RWPE2 (cell line): ENCODE measurements around the gene FBXL17.

ENCODE experiments used
- ATAC-seq: fragments of 200-7000 bp; cut with Tn5 transposase; 3 replicates; pipeline ENCODE4 v1.9.1; 2021; ENCODE audit warnings: low read depth
- DNase-seq: peaks from one replicate; pipeline ENCODE4 v3.0.0-alpha.2; 2020; ENCODE audit warnings: low spot score
- H3K27ac ChIP-seq: fragments of 450-650 bp; 2 replicates; pipeline ENCODE4 v1.5.1; 2017; ENCODE audit warnings: mild to moderate bottlenecking; ENCODE audit not compliant: poor library complexity, severe bottlenecking
- H3K27me3 ChIP-seq: fragments of 250-450 bp; sonication (Bioruptor Pico); 2 replicates; pipeline ENCODE4 v1.5.1; 2021; ENCODE audit warnings: mild to moderate bottlenecking, moderate library complexity; ENCODE audit not compliant: insufficient read depth, poor library complexity, severe bottlenecking
- H3K36me3 ChIP-seq: fragments of 250-450 bp; sonication (Bioruptor Pico); 2 replicates; pipeline ENCODE4 v1.5.1; 2020; ENCODE audit warnings: low read depth, mild to moderate bottlenecking, moderate library complexity
- H3K4me1 ChIP-seq: fragments of 250-450 bp; sonication (Bioruptor Pico); 2 replicates; pipeline ENCODE4 v1.5.1; 2021; ENCODE audit warnings: mild to moderate bottlenecking, moderate library complexity; ENCODE audit not compliant: insufficient read depth, poor library complexity, severe bottlenecking
- H3K4me3 ChIP-seq: fragments of 250-450 bp; sonication (Bioruptor Pico); 2 replicates; pipeline ENCODE4 v1.5.1; 2021; ENCODE audit warnings: mild to moderate bottlenecking, moderate library complexity; ENCODE audit not compliant: severe bottlenecking
- H3K9me3 ChIP-seq: fragments of 250-450 bp; sonication (Bioruptor Pico); 2 replicates; pipeline ENCODE4 v1.5.1; 2021; ENCODE audit warnings: mild to moderate bottlenecking, moderate library complexity; ENCODE audit not compliant: severe bottlenecking
- CTCF ChIP-seq: fragments of 450-650 bp; IDR thresholded peaks from one replicate; pipeline ENCODE4 v1.5.1; 2017; ENCODE audit warnings: mild to moderate bottlenecking, moderate library complexity; ENCODE audit not compliant: poor library complexity, severe bottlenecking

FBXL17 gene

DNA sequence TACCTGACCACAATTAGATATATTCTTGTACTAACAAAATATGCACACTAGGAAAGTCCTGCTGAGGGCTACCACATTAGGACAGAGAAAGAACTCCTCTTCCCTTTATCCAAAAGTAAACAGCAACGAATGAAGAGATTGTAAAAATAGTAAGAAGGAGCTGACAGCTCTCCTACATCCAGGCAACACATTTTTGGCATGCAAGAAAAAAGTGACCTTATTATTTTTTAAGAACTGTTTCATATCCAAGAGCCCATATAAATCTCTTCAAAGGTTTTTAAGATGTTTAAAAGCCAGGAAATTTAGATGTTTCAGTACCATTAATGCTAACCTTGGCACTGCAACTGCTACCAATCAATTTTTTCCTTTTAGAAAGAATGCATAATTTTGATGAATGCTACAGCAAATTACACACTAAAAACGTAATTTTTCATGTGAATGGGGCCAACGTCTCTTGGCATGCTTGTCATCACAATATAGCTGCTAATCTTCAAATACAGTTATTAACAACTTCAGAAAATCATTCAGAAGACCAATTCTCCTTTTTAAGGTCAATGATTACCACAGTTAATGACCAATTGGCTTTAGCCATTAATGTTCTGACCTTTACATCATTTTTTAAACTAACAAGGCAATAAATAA lies 132.0 kb downstream of the FBXL17 start:
- no peaks in the 10 kb centered on the region for H3K36me3 ChIP-seq
- no peak for ATAC-seq
- no peaks in the 10 kb centered on the region for H3K27me3 ChIP-seq
- no peak for DNase-seq
- H3K9me3 ChIP-seq, result no peaks in the 10 kb centered on the region
- no peaks in the 10 kb centered on the region for H3K4me1 ChIP-seq
- H3K27ac ChIP-seq, result no peak overlapping the region
- no peak overlapping the region for H3K4me3 ChIP-seq
- TF ChIP-seq CTCF, result no peak

GRCh38 chr5:108249095-108249784 lies 132.7 kb downstream of the FBXL17 start:
- Histone ChIP-seq H3K9me3 (no peaks in the 10 kb centered on the region), H3K27me3 (no peaks in the 10 kb centered on the region), H3K4me1 (no peaks in the 10 kb centered on the region), H3K36me3 (no peaks in the 10 kb centered on the region), H3K27ac (no peak overlapping the region), H3K4me3 (no peak overlapping the region)
- no peak for DNase-seq
- TF ChIP-seq CTCF, result no peak
- no peak for ATAC-seq

DNA sequence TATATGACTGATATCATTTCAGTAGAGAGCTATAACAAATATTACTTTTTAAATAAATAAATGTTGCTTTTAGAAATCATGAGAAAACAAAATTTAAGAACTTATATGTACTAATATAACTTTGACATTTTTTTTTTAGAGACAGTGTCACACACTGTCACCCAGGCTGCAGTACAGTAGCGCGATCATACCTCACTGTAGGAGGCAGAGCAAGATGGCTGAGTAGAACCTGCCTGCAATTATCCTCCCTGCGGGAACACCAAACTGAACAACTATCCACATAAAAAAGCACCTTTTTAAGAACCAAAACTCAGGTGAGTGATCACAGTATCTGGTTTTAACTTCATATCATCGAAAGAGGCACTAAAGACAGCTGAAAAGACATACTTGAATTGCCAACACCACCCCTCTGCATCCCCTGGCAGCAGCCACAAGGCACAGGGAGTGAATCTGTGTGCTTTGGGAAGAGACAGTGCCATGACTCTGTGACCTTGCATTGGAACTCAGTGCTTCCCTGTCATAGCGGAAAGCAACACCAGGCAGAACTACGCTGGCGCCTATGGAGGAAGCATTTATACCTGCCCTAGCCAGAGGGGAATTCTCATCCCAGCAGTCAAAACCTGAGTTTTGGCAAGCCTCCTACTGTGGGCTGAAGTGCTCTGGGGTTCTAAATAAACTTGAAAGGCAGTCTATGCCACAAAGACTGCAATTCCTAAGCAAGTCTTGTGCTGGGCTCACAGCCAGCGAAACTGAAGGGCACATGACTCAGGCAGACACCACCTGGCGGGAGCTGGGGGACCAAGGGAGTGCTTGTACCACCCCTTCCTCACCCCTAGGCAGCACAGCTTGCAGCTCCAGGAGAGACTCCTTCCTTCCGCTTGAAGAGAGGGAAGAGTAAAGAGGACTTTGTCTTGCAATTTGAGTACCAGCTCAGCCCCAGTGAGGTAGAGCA lies 142.7 kb downstream of the FBXL17 start:
- no peak overlapping the region for H3K27ac ChIP-seq
- no peaks in the 10 kb centered on the region for H3K27me3 ChIP-seq
- no peaks in the 10 kb centered on the region for H3K36me3 ChIP-seq
- no peak overlapping the region for H3K4me3 ChIP-seq
- H3K9me3 ChIP-seq, result no peaks in the 10 kb centered on the region
- no peak; the same call in 2 of the 3 replicates for ATAC-seq
- no peak for DNase-seq
- TF ChIP-seq CTCF, result no peak
- no peaks in the 10 kb centered on the region for H3K4me1 ChIP-seq

GRCh38 chr5:108238461-108238860 lies 143.4 kb downstream of the FBXL17 start:
- no peaks in the 10 kb centered on the region for H3K4me1 ChIP-seq
- H3K27me3 ChIP-seq, result no peaks in the 10 kb centered on the region
- no peak overlapping the region for H3K4me3 ChIP-seq
- TF ChIP-seq CTCF, result no peak
- no peaks in the 10 kb centered on the region for H3K9me3 ChIP-seq
- H3K27ac ChIP-seq, result no peak overlapping the region
- DNase-seq, result no peak
- ATAC-seq, result no peak
- no peaks in the 10 kb centered on the region for H3K36me3 ChIP-seq
